ENCODE measurements around the gene PALS2.

- TF ChIP-seq CTCF (IDR thresholded peaks at IDR 0.05) (no peak), POLR2AphosphoS5 (IDR thresholded peaks at IDR 0.05) (no peak)
Measured at GRCh38 chr7:24582166-24582565, 8.9 kb downstream of the PALS2 start.

All from stomach (tissue), 4 donors.